Stimulated activated CD8-positive, alpha-beta memory T cell treated with anti-CD3 and anti-CD28 coated beads, Interleukin-12 subunit alpha, Interleukin-12 subunit beta, amount 100 ng/mL, for 24 hours (primary cell): Measurements from ENCODE around the gene OPN1MW3.
"Not testable (repeated sequence)": the region's sequence is repeated elsewhere in the genome, so short reads cannot be mapped to it uniquely, and the experiment has no call there.

Experiments
- DNase-seq: peaks from one replicate; pipeline ENCODE4 v3.0.0-alpha.2; 2020; ENCODE audit errors: extremely low read depth

OPN1MW3 gene

GRCh38 chrX:154257282-154257681 is at the start of gene OPN1MW3:
Gene OPN1MW3 (plus strand): TSS chrX:154257582. CDS start chrX:154257620, 38 bp downstream.
- DNase-seq: not testable (repeated sequence)

GRCh38 chrX:154209670-154210418 is 47.5 kb upstream of the OPN1MW3 start:
- not testable (repeated sequence) for DNase-seq

GRCh38 chrX:154211057-154211456 is 46.3 kb upstream of the OPN1MW3 start:
- DNase-seq: not testable (repeated sequence)

DNA sequence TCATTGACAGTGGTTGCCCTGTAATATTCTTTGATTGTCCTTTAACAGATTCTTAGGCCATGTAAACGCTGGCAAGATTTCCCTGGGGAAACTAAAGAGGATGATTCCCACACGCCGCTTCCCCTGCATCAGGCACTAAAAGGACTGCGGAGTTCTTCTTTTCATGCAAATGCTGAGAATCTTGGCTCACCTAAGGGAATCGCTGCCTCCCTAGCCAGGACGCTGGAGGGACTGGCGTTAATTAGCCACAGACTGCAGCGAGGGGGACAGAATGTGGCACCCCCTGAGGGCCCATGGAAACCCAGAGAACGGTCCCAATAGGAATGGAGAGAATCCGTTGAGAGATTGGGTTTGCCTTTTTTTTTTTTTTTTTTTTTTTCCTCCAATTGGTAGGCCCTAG is 45.9 kb upstream of the OPN1MW3 start:
- DNase-seq: not testable (repeated sequence)

DNA sequence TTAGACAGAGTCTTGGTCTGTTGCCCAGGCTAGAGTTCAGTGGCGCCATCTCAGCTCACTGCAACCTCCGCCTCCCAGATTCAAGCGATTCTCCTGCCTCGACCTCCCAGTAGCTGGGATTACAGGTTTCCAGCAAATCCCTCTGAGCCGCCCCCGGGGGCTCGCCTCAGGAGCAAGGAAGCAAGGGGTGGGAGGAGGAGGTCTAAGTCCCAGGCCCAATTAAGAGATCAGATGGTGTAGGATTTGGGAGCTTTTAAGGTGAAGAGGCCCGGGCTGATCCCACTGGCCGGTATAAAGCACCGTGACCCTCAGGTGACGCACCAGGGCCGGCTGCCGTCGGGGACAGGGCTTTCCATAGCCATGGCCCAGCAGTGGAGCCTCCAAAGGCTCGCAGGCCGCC is 37.9 kb upstream of the OPN1MW3 start, which contains the start of gene OPN1MW2:
Gene OPN1MW2, plus strand, starts transcription at position 301 of the 400 bp plus-strand sequence. Its CDS starts 60 bp downstream, at position 361.
- DNase-seq: not testable (repeated sequence)

- DNase-seq: not testable (repeated sequence)
Measured at GRCh38 chrX:154225292-154225691, 32.1 kb upstream of the OPN1MW3 start.

- DNase-seq: not testable (repeated sequence)
Measured at GRCh38 chrX:154226706-154227105, 30.7 kb upstream of the OPN1MW3 start.

DNA sequence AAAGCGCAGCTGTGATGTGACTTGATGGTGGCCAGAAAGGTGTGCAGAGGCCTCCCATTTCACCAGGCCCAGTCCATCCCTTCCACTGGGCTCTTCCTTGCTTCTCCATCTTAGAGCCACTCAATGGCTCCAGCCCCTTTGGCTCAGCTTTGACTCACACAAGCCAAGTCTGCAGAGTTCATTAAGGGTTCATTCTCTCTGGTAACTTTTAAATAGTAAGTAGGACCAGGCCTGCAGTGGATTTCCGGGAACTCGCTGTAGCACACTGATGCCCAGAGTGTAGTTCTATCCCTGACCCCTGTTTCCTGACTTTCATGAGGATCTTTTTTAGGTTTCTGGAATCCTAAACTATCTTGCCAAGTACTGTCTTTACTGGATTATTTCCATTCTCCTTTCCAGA is 25.9 kb upstream of the OPN1MW3 start:
- DNase-seq: not testable (repeated sequence)

GRCh38 chrX:154233620-154234019 is 23.8 kb upstream of the OPN1MW3 start:
- not testable (repeated sequence) for DNase-seq

DNA sequence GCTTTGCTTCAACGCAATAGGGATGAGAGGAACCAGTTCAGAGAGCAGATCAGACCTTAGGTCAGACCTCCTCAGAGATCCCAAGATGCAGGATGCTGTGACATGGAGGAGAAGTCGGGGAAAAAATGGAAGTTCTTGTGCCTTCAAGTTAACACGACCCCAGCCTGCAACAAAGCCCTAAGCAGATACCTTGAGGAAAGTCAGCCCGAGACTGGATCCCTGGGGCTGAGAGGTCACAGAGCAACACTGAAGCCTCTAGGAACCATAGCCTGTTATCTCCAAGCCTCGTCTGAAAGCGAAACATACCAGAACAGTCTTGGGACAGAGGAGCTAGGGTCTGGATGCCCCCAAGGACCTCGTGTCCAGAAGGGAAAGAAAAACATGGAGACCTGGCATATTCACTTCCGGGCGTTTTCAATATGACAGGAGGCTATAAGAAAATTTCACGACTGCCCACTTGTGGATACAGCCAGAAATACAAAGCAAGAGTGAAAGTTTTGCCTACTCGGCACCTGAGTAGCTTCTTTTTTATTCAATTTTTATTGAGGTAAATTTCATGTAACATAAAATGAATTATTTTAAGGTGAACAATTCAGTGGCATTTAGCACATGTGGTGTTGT is 18.3 kb upstream of the OPN1MW3 start:
- not testable (repeated sequence) for DNase-seq

DNA sequence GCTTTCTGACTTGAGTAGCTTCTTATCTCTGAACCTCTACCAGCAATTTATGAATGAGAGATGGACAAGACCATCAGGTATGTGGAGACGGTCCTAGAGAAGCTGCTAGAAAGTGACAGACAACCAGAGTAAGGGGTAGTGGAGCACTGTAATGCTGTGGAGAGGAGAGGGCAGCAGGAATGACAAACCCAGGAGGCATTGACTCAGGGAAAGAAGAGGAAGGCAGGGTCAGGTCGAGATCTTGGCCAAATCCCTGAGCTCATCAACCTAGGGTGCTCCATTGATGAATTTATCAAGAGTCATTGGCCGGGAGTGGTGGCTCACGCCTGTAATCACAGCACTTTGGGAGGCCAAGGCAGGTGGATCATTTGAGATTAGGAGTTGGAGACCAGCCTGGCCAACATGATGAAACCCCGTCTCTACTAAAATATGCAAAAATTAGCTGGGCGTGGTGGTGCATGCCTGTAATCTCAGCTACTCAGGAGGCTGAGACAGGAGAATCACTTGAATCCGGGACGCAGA is 17.3 kb upstream of the OPN1MW3 start:
- not testable (repeated sequence) for DNase-seq

DNA sequence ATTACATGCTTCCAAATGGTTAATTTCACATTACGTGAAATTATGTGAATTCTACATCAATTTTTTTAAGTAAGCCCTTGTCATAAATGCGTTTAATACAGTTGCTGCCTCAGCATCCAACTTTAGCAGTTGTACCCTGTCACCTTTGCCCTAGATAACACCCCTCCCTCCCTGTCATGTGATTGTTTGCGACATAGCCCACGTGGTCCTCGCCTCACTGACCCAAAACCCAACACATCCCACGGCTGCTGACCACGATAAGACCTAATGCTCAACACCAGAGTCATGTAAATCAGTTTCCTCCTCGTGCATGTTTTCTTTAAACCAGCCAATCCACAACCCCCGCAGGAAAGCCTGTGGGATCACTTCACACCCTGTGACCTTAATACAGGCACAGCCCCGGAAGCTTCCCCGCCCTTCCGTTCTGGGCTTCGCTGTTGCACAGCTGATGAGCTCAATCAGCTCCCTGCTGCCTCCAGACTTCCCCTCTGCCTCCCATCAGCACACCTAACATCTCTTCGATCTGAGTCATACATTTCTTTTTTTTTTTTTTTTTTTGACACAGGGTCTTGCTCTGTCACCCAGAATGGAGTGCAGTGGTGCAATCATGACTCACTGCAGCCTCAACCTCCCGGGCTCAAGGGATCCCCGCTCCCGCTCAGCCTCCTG is 9.9 kb upstream of the OPN1MW3 start:
- not testable (repeated sequence) for DNase-seq

GRCh38 chrX:154248076-154248475 is 9.3 kb upstream of the OPN1MW3 start:
- DNase-seq: not testable (repeated sequence)

- DNase-seq: not testable (repeated sequence)
Measured at GRCh38 chrX:154258711-154259110, 1.3 kb downstream of the OPN1MW3 start.

- DNase-seq: not testable (repeated sequence)
Measured at GRCh38 chrX:154263072-154263471, 5.7 kb downstream of the OPN1MW3 start.

- DNase-seq: not testable (repeated sequence)
Measured at GRCh38 chrX:154269245-154269644, 11.9 kb downstream of the OPN1MW3 start.

- DNase-seq: not testable (repeated sequence)
Measured at GRCh38 chrX:154284489-154285338, 27.3 kb downstream of the OPN1MW3 start.

DNA sequence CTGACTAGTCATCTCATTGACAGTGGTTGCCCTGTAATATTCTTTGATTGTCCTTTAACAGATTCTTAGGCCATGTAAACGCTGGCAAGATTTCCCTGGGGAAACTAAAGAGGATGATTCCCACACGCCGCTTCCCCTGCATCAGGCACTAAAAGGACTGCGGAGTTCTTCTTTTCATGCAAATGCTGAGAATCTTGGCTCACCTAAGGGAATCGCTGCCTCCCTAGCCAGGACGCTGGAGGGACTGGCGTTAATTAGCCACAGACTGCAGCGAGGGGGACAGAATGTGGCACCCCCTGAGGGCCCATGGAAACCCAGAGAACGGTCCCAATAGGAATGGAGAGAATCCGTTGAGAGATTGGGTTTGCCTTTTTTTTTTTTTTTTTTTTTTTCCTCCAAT is 29.0 kb downstream of the OPN1MW3 start:
- DNase-seq: not testable (repeated sequence)

- no peak for DNase-seq
Measured at GRCh38 chrX:154294791-154295574, 37.6 kb downstream of the OPN1MW3 start, which contains the start of gene TEX28. Gene TEX28 (minus strand): TSS chrX:154295124. CDS start chrX:154292117, 3,007 bp downstream.

GRCh38 chrX:154295664-154296310 is 38.4 kb downstream of the OPN1MW3 start, which contains the start of gene TKTL1:
Gene TKTL1 (plus strand): TSS chrX:154295795. CDS start chrX:154295860, 65 bp downstream.
- no peak for DNase-seq
